H1 (cell line): Measurements from ENCODE around the gene NBAS.

Experiments used
- EP300 ChIP-seq, 2 experiments: IDR thresholded peaks; 1 replicate in 1 of 2; 2 replicates in 1 of 2; pipeline ENCODE4 v1.6.1; 2011 to 2012; ENCODE audit warnings: low read depth in 2 of 2, low read length in 2 of 2, mild to moderate bottlenecking in 2 of 2, borderline replicate concordance in 1 of 2, inconsistent platforms in 1 of 2, moderate library complexity in 1 of 2
- EZH2 ChIP-seq: fragments of 200-600 bp; sonication (generic); IDR thresholded peaks from 2 replicates; pipeline ENCODE4 v1.7.1; 2012; ENCODE audit warnings: low read depth, mild to moderate bottlenecking, moderate library complexity, low read length, inconsistent platforms; ENCODE audit not compliant: severe bottlenecking
- SP2 ChIP-seq: IDR thresholded peaks from 2 replicates; pipeline ENCODE4 v1.6.1; 2012; ENCODE audit warnings: mild to moderate bottlenecking, low read length, inconsistent platforms
- TF ChIP-seq, protein P1 (sequence below), 3 experiments: IDR thresholded peaks; 1 replicate in 2 of 3; 2 replicates in 1 of 3; pipeline versions ENCODE4 v1.5.1 to v1.6.1; 2011; ENCODE audit warnings: low read length in 3 of 3, mild to moderate bottlenecking in 3 of 3, inconsistent platforms in 2 of 3, low read depth in 1 of 3, moderate library complexity in 1 of 3; ENCODE audit not compliant: insufficient read depth in 1 of 3; ENCODE audit errors: control extremely low read depth in 1 of 3
- TF ChIP-seq, protein P2 (sequence below): IDR thresholded peaks from 2 replicates; pipeline ENCODE4 v1.6.1; 2012; ENCODE audit warnings: inconsistent platforms

DNA sequence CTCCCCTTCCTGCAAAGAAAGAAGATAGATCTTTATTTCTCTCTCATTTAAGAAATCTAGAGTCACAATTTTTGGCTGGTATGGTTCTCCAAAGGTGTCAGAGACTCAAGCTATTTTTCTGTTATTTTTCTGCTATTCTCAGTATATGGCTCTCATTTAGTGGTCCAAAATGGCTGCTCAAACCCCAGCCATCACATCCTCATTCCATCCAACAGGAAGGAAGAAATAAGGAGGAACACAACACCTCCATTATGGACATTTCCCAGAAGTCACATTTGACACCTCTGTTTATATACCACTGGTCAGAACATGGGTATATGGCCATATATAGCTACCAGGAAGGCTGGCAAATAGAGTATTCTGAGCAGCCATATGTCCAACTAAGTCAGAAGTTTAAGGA, 23.2 kb upstream of the NBAS start:
- TF ChIP-seq EP300 (IDR thresholded peaks at IDR 0.05; ENCODE audit: borderline replicate concordance in 1 of 2, low read depth in 2 of 2, low read length in 2 of 2) (no peak), EZH2 (no peak), SP2 (no peak)
- TF ChIP-seq, protein P1, sequence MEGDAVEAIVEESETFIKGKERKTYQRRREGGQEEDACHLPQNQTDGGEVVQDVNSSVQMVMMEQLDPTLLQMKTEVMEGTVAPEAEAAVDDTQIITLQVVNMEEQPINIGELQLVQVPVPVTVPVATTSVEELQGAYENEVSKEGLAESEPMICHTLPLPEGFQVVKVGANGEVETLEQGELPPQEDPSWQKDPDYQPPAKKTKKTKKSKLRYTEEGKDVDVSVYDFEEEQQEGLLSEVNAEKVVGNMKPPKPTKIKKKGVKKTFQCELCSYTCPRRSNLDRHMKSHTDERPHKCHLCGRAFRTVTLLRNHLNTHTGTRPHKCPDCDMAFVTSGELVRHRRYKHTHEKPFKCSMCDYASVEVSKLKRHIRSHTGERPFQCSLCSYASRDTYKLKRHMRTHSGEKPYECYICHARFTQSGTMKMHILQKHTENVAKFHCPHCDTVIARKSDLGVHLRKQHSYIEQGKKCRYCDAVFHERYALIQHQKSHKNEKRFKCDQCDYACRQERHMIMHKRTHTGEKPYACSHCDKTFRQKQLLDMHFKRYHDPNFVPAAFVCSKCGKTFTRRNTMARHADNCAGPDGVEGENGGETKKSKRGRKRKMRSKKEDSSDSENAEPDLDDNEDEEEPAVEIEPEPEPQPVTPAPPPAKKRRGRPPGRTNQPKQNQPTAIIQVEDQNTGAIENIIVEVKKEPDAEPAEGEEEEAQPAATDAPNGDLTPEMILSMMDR (IDR thresholded peaks at IDR 0.05; ENCODE audit: control extremely low read depth in 1 of 3, insufficient read depth in 1 of 3, low read depth in 1 of 3, low read length in 3 of 3): no peak
- TF ChIP-seq, protein P2, sequence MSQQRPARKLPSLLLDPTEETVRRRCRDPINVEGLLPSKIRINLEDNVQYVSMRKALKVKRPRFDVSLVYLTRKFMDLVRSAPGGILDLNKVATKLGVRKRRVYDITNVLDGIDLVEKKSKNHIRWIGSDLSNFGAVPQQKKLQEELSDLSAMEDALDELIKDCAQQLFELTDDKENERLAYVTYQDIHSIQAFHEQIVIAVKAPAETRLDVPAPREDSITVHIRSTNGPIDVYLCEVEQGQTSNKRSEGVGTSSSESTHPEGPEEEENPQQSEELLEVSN: no peak
